Uterus (tissue), 4 donors: Measurements from ENCODE around the gene POU3F1. TPM values are rescaled to one million over a fixed set of nuclear protein-coding genes. Genes with fewer than 3 reads are reported as not detected.

Source experiments
- DNase-seq, 2 donors: peaks; one replicate each; pipeline ENCODE4 v3.0.0-alpha.2; 2019 to 2020
- H3K27ac ChIP-seq, 2 donors: fragments of 200-600 bp; sonication (generic); 1 replicate in 1 of 2; 2 replicates in 1 of 2; pipeline ENCODE4 v1.5.1; 2016 to 2018
- H3K27me3 ChIP-seq, 2 donors: fragments of 200-600 bp; sonication (generic); one replicate each; pipeline ENCODE4 v1.5.1; 2018 to 2019; ENCODE audit warnings: control low read depth in 1 of 2
- H3K36me3 ChIP-seq, 2 donors: fragments of 200-600 bp; sonication (generic); one replicate each; pipeline ENCODE4 v1.5.1; 2019; ENCODE audit warnings: control low read depth in 1 of 2
- H3K4me1 ChIP-seq, 2 donors: fragments of 200-600 bp; sonication (generic); one replicate each; pipeline ENCODE4 v1.5.1; 2018 to 2019; ENCODE audit warnings: control low read depth in 1 of 2
- H3K4me3 ChIP-seq, 2 donors: fragments of 200-600 bp; sonication (generic); 1 replicate in 1 of 2; 2 replicates in 1 of 2; pipeline ENCODE4 v1.5.1; 2018 to 2019; ENCODE audit warnings: mild to moderate bottlenecking in 1 of 2
- H3K9me3 ChIP-seq, 2 donors: fragments of 200-600 bp; sonication (generic); one replicate each; pipeline ENCODE4 v1.5.1; 2019; ENCODE audit warnings: control low read depth in 1 of 2
- POLR2A ChIP-seq, 2 donors: fragments of 450-650 bp; IDR thresholded peaks; one replicate each; pipeline ENCODE4 v1.6.1; 2016; ENCODE audit warnings: antibody characterized with exemption in 2 of 2, mild to moderate bottlenecking in 1 of 2, moderate library complexity in 1 of 2
- intact Hi-C: fragments of 100-400 bp; cut with DNase I; formaldehyde crosslinking; loops from one replicate; pipeline ENCODE4 v1.15.1; 2023; ENCODE audit warnings: low total_unique reads
- total RNA-seq, 4 donors: library from RNA; depleted of rRNA in 3 of 4; stranded (reverse); fragments of >200 nt in 3 of 4; gene quantifications; one replicate each; pipeline versions ENCODE4 v1.1.0 to v1.2.4, GENCODE V29; 2014 to 2023
- TF ChIP-seq, protein P1 (sequence below), 4 experiments: fragments of 200-600 bp in 2 of 4; fragments of 450-650 bp in 2 of 4; sonication (generic) in 2 of 4; IDR thresholded peaks; one replicate each; pipeline ENCODE4 v1.5.1; 2016 to 2019; ENCODE audit warnings: antibody characterized with exemption in 4 of 4, mild to moderate bottlenecking in 2 of 4, moderate library complexity in 1 of 4
- donor health status: DM: yes; HTN: yes; CAD: no.

Gene POU3F1
- total RNA-seq, 4 donors from 2014 or later, result not detected

DNA sequence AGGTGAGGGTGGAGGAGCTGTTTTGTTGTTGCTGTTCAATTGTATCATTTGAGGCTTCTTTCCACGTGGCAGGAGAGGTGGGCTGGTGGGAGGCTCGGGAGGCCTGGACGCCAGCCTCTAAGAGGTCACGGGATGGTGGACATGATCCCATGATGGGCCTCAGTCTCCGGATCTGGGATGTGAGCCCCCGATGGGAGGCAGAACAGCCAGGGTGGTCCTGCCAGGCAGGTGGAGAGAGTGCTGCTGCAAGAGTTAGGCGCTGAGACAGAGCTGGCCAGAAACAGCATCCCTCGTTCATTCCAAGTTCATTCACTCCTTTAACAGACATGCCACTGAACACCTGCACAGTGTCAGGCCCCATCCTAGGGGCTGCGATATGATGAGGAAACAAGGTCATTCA lies 41.1 kb upstream of the POU3F1 start:
- TF ChIP-seq, protein P1, sequence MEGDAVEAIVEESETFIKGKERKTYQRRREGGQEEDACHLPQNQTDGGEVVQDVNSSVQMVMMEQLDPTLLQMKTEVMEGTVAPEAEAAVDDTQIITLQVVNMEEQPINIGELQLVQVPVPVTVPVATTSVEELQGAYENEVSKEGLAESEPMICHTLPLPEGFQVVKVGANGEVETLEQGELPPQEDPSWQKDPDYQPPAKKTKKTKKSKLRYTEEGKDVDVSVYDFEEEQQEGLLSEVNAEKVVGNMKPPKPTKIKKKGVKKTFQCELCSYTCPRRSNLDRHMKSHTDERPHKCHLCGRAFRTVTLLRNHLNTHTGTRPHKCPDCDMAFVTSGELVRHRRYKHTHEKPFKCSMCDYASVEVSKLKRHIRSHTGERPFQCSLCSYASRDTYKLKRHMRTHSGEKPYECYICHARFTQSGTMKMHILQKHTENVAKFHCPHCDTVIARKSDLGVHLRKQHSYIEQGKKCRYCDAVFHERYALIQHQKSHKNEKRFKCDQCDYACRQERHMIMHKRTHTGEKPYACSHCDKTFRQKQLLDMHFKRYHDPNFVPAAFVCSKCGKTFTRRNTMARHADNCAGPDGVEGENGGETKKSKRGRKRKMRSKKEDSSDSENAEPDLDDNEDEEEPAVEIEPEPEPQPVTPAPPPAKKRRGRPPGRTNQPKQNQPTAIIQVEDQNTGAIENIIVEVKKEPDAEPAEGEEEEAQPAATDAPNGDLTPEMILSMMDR (IDR thresholded peaks at IDR 0.05), result no peak
- no peak for TF ChIP-seq POLR2A (IDR thresholded peaks at IDR 0.05)
- Histone ChIP-seq H3K27ac (no peak overlapping the region), H3K4me1 (no peaks in the 10 kb centered on the region), H3K27me3 (no peaks in the 10 kb centered on the region), H3K9me3 (no peaks in the 10 kb centered on the region), H3K4me3 (no peak overlapping the region), H3K36me3 (no peaks in the 10 kb centered on the region)
- no peak for DNase-seq
- intact Hi-C loops, result no loop called here

DNA sequence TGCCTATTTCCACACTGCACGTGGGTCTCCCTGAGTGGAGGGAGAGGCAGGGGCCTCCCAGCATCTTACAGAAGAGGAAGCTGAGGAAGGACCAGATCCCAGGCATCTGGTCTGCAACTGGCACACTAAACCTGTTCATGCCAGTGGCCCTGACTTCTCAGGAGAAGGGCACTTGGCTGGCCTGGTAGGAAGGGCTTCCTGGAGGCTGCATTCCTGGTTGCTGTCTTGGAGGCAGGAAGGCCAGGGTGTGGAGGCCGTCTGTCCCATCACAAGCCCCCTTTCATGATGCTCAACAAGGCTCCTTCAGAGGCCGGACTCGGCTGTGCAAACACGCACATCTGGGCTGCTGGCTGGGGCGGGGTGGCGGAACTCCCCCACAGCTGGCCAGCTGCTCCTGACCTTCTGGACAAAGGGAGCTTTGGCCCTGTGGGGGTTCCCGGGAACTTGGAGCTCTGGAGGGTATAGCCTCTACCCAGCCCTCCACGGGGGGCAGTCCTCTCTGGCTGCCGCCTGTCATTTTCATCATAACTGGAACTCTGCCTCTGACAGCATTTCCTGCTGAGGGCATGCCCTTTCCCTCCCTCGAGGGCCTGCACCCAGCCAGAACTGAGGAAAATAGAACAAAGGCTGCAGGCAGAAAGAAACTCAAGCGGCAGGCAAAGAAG lies 39.2 kb upstream of the POU3F1 start:
- Histone ChIP-seq H3K4me1 (no peaks in the 10 kb centered on the region), H3K27me3 (no peaks in the 10 kb centered on the region), H3K36me3 (no peaks in the 10 kb centered on the region), H3K4me3 (no peak overlapping the region), H3K27ac (no peak overlapping the region), H3K9me3 (no peaks in the 10 kb centered on the region)
- intact Hi-C loops, result no loop called here
- no peak for DNase-seq
- TF ChIP-seq, protein P1 (IDR thresholded peaks at IDR 0.05), result no peak
- TF ChIP-seq POLR2A (IDR thresholded peaks at IDR 0.05), result no peak

DNA sequence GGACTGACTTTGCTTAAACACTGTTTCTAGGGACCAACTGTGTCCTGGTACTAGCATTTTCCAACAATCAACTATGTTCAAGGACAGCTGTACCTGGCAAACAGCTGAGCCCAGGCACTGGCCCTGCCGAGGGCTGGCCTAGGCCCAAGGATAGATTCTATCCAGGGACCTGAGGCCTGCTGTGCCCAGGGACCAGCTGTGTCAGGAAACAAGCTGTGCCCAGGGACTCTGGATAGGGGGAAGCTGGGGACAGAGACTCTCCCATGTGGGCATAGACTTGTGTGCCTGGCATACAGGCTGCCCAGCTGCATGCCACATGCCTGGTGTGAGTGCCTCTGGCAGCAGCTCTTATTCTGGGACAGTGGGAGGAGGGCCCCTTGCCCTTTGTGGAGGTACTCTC lies 38.1 kb upstream of the POU3F1 start:
- H3K9me3 ChIP-seq, result no peaks in the 10 kb centered on the region
- intact Hi-C loops, result no loop called here
- DNase-seq, result no peak

DNA sequence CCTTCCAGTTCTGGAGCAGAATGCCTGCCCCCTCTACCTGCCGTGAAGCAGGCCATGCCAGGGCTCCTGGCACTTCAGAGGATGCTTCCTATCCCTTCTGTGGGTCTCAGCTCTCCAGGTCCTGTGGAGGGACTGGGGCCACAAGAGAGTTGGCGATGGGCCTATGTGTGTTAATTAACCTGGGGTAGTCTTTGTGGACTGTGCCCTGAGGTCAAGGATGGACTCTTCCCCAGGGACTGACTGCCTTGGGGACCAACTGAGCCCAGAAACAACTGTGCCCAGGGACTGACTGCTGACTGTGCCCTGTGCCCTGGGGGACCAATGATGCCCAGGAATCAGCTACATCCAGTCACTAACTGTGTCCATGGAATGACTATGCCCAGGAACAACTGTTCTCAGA lies 37.5 kb upstream of the POU3F1 start:
- Histone ChIP-seq H3K9me3 (no peaks in the 10 kb centered on the region), H3K36me3 (no peaks in the 10 kb centered on the region), H3K27ac (no peak overlapping the region), H3K4me1 (no peaks in the 10 kb centered on the region), H3K27me3 (no peaks in the 10 kb centered on the region), H3K4me3 (no peak overlapping the region)
- no peak for TF ChIP-seq POLR2A (IDR thresholded peaks at IDR 0.05)
- TF ChIP-seq, protein P1 (IDR thresholded peaks at IDR 0.05), result no peak
- intact Hi-C loops, result no loop called here
- no peak for DNase-seq

More for the DNA sequence above, 38.1 kb upstream of the POU3F1 start:
- TF ChIP-seq, protein P1 (IDR thresholded peaks at IDR 0.05), result no peak
- no peak for TF ChIP-seq POLR2A (IDR thresholded peaks at IDR 0.05)
- H3K36me3 ChIP-seq, result no peaks in the 10 kb centered on the region
- H3K27me3 ChIP-seq, result no peaks in the 10 kb centered on the region
- H3K27ac ChIP-seq, result no peak overlapping the region
- no peak overlapping the region for H3K4me3 ChIP-seq
- no peaks in the 10 kb centered on the region for H3K4me1 ChIP-seq

DNA sequence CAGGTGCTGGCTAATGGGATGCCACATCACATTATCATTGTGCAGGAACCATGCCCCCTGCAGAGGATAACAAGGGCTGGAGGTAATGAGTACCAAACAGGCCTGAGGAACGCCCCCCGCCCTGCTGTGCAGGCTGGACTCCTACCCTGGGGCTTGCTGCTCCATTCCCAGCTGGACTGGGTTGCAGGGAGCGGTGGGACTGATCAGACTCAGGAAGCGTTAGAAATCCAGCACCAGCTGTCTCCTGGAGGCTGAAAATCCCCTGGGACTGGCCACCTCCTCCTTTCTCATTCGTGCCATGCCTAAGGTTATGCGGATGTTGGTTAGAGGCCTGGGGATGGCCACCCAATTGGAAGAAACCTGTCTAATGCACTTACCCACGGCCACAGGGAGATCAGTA lies 36.9 kb upstream of the POU3F1 start:
- Histone ChIP-seq H3K4me3 (no peak overlapping the region), H3K9me3 (no peaks in the 10 kb centered on the region), H3K4me1 (no peaks in the 10 kb centered on the region), H3K27me3 (no peaks in the 10 kb centered on the region), H3K27ac (no peak overlapping the region), H3K36me3 (no peaks in the 10 kb centered on the region)
- intact Hi-C loops, result no loop called here
- DNase-seq, result no peak
- TF ChIP-seq POLR2A (IDR thresholded peaks at IDR 0.05), result no peak
- TF ChIP-seq, protein P1 (IDR thresholded peaks at IDR 0.05), result no peak
